ENCODE data around the gene FAT4.

- TF ChIP-seq CTCF (IDR thresholded peaks at IDR 0.05 in 2 of 3, conservative IDR thresholded peaks at IDR 0.05 in 1 of 3; ENCODE audit: borderline replicate concordance in 1 of 3, insufficient read depth in 1 of 3, low read depth in 2 of 3, low read length in 2 of 3) (no peak), JUND (IDR thresholded peaks at IDR 0.05) (no peak), YY1 (IDR thresholded peaks at IDR 0.05; ENCODE audit: extremely low read depth, insufficient replicate concordance, low read depth, low read length) (no peak)
Measured at GRCh38 chr4:125313989-125314667, 627 bp upstream of the FAT4 start.

Measured in HCT116 (cell line).